Calu3 (cell line): ENCODE measurements around the gene RMND5A. TPM values are rescaled to one million over a fixed set of nuclear protein-coding genes. Genes with fewer than 3 reads are reported as not detected.
A peak's percentile ranks its signal among the peaks of the same experiment; 100 is the strongest.

ENCODE experiments used
- BruUV-seq: library from RNA; stranded (reverse); fragments of 400-500 nt; replicated peaks from 2 replicates; lab custom pipeline; 2021; lab: Mats Ljungman, UMichigan
- CTCF ChIA-PET: fragments of 300-600 bp; sonication (Branson Sonifier 250); formaldehyde crosslinking; loops from one replicate; lab custom pipeline; 2022; ENCODE audit warnings: antibody characterized with exemption; lab: Charles Lee
- DNase-seq: peaks from one replicate; pipeline ENCODE4 v3.0.0; 2022
- H3K27ac Mint-ChIP-seq: one replicate; pipeline ENCODE4 v1.8.0; 2022; ENCODE audit warnings: mixed read lengths; ENCODE audit not compliant: unreplicated experiment
- H3K27me3 Mint-ChIP-seq: one replicate; pipeline ENCODE4 v1.8.0; 2022; ENCODE audit warnings: mixed read lengths; ENCODE audit not compliant: unreplicated experiment
- H3K36me3 Mint-ChIP-seq: one replicate; pipeline ENCODE4 v1.8.0; 2022; ENCODE audit warnings: mild to moderate bottlenecking, moderate library complexity, mixed read lengths; ENCODE audit not compliant: insufficient read depth, unreplicated experiment
- H3K4me1 Mint-ChIP-seq: one replicate; pipeline ENCODE4 v1.8.0; 2022; ENCODE audit warnings: mild to moderate bottlenecking, low read depth, mixed read lengths; ENCODE audit not compliant: unreplicated experiment
- H3K4me3 Mint-ChIP-seq: one replicate; pipeline ENCODE4 v1.8.0; 2022; ENCODE audit warnings: mild to moderate bottlenecking, low read depth, moderate library complexity, mixed read lengths; ENCODE audit not compliant: unreplicated experiment
- H3K9me3 Mint-ChIP-seq: one replicate; pipeline ENCODE4 v1.8.0; 2022; ENCODE audit warnings: low read depth, mixed read lengths; ENCODE audit not compliant: unreplicated experiment
- intact Hi-C: fragments of 100-400 bp; cut with micrococcal nuclease; formaldehyde crosslinking; loops from one replicate; pipeline ENCODE4 v1.10.0; 2022; ENCODE audit not compliant: unreplicated experiment
- total RNA-seq: library from RNA; stranded (reverse); gene quantifications from 2 replicates; pipeline ENCODE4 v1.2.3, GENCODE V29; 2022
- TF ChIP-seq, protein P1 (sequence below): fragments of 200-600 bp; IDR thresholded peaks from one replicate; pipeline ENCODE4 v1.8.0; 2022; ENCODE audit warnings: antibody characterized with exemption; ENCODE audit not compliant: unreplicated experiment

The RMND5A gene
- total RNA-seq, 1 experiment from 2014 or later, result 52.4 TPM

DNA sequence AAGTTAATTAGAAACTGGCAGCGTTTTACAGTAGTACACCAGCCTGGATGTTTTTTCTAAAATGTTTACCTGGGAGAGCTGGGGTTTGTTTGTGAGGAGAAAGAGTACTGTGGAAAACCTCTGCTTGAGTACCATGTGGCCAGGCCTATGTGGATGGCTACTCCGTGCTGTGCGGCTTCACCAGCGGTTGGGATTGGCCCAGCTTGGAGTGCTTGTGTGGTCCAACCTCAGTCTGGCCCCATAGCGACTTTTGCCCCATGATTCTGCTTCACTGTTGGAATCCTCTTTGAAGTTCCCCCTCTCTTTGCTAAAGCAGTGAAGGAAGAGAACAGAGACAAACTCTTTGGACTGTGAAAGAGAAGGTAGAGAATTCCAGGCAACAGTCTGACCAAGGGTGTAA lies 54.8 kb downstream of the RMND5A start:
- Mint-ChIP-seq H3K4me3 (no peak overlapping the region), H3K36me3 (peaks cover 32% of the 10 kb centered on the region)
- CTCF ChIA-PET, result no interaction called here

DNA sequence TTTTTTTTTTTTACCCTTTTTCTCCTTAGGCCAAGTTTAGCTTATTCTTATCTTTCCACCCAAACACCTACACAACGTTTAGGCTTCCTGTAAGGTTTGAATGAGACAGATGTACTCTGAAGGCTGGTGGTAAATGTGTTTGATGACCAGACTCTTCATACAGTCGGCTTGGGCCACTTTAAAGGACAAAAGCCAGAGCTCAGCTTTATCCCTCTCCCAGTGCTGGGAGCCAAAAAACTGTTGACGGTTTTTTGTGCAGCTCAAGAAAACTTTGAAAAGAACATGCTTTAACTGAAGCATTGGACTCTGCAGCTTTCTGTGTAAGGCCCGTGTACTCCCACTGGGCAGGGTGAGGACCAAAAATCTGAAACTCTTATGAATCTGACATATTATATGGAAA lies 55.2 kb downstream of the RMND5A start:
- BruUV-seq, result TSS peak; percentile 7
- CTCF ChIA-PET, result interaction anchor here (0.6 kb wide), 1 partner anchor 1392 kb away, joined by 3 read pairs; no protein-coding TSS in a partner anchor
- Mint-ChIP-seq H3K36me3 (peaks cover 32% of the 10 kb centered on the region), H3K9me3 (no peaks in the 10 kb centered on the region), H3K27ac (no peak overlapping the region), H3K27me3 (no peaks in the 10 kb centered on the region), H3K4me3 (no peak overlapping the region), H3K4me1 (no peaks in the 10 kb centered on the region)
- intact Hi-C loops, result no loop called here
- no peak for DNase-seq
- TF ChIP-seq, protein P1, sequence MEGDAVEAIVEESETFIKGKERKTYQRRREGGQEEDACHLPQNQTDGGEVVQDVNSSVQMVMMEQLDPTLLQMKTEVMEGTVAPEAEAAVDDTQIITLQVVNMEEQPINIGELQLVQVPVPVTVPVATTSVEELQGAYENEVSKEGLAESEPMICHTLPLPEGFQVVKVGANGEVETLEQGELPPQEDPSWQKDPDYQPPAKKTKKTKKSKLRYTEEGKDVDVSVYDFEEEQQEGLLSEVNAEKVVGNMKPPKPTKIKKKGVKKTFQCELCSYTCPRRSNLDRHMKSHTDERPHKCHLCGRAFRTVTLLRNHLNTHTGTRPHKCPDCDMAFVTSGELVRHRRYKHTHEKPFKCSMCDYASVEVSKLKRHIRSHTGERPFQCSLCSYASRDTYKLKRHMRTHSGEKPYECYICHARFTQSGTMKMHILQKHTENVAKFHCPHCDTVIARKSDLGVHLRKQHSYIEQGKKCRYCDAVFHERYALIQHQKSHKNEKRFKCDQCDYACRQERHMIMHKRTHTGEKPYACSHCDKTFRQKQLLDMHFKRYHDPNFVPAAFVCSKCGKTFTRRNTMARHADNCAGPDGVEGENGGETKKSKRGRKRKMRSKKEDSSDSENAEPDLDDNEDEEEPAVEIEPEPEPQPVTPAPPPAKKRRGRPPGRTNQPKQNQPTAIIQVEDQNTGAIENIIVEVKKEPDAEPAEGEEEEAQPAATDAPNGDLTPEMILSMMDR, result no peak

More for the DNA sequence above, 54.8 kb downstream of the RMND5A start:
- no TSS peak for BruUV-seq
- DNase-seq, result no peak
- no peaks in the 10 kb centered on the region for H3K4me1 Mint-ChIP-seq
- TF ChIP-seq, protein P1, result no peak
- intact Hi-C loops, result no loop called here
- H3K27me3 Mint-ChIP-seq, result no peaks in the 10 kb centered on the region
- no peaks in the 10 kb centered on the region for H3K9me3 Mint-ChIP-seq
- no peak overlapping the region for H3K27ac Mint-ChIP-seq

DNA sequence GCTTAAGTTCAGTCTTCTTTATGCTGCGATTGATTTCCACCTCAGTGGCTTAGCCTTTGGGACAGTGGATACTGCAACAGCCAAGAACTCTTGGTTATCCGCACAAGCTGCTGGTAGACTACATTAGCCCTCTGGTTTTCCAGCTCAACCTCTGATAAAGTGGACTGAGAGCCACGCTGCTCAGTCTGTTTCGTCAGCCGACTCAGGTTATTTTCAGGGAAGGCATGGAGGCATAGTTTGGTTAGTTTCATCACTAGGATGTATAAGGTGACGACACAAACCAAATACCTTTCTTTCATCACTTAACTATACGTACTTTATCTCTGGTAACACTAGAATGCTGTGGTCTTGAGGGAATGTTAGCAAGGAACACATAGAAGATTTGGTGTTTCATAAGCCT lies 56.4 kb downstream of the RMND5A start:
- no peak for DNase-seq
- Mint-ChIP-seq H3K27me3 (no peaks in the 10 kb centered on the region), H3K36me3 (peaks cover 29% of the 10 kb centered on the region), H3K4me1 (no peaks in the 10 kb centered on the region), H3K4me3 (no peak overlapping the region), H3K9me3 (no peaks in the 10 kb centered on the region), H3K27ac (no peak overlapping the region)
- intact Hi-C loops, result no loop called here
- CTCF ChIA-PET, result no interaction called here
- TF ChIP-seq, protein P1, result no peak
- BruUV-seq, result no TSS peak

DNA sequence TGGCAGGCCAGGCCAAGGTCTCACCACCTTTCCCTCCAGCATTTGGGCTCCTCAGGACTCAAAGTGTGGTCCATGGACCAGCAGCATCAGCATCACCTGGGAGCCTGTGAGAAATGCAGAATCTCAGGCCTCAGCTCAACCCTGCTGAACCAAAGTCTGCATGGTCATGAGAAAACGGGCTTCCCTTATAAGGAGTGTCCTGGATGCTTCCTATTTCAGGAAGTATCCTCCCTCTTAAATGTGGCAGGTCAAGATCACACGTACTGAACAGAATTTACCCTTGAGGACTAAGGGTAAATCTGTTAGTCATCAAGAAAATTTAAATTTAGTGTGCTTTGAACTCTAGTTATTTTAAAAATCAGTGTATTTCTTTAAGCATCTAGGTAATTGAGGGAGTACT lies 58.9 kb downstream of the RMND5A start:
- Mint-ChIP-seq H3K36me3 (peaks cover 7% of the 10 kb centered on the region), H3K9me3 (no peaks in the 10 kb centered on the region), H3K4me1 (no peaks in the 10 kb centered on the region), H3K27ac (no peak overlapping the region), H3K27me3 (no peaks in the 10 kb centered on the region), H3K4me3 (no peak overlapping the region)
- CTCF ChIA-PET, result no interaction called here
- no TSS peak for BruUV-seq
- TF ChIP-seq, protein P1, result no peak
- no peak for DNase-seq
- intact Hi-C loops, result no loop called here
